IMR-90 (cell line): ENCODE data around the gene GARNL3. TPM values are rescaled to one million over a fixed set of nuclear protein-coding genes. Genes with fewer than 3 reads are reported as not detected.
A peak's percentile ranks its signal among the peaks of the same experiment; 100 is the strongest.

Experiments
- ATAC-seq: fragments of 200-7000 bp; cut with Tn5 transposase; 2 replicates; pipeline ENCODE4 v1.9.1; 2020; ENCODE audit warnings: low read depth, mild to moderate bottlenecking, moderate library complexity
- BruUV-seq: library from RNA; stranded (reverse); fragments of 400-500 nt; replicated peaks from 2 replicates; lab custom pipeline; 2021; lab: Mats Ljungman, UMichigan
- CTCF ChIA-PET: fragments of 300-600 bp; formaldehyde crosslinking; extraction: SDS; loops from one replicate; lab custom pipeline; 2021; ENCODE audit warnings: antibody characterized with exemption; lab: Yijun Ruan, JAX
- POLR2A ChIA-PET: fragments of 300-600 bp; sonication (Branson Sonifier 250); formaldehyde crosslinking; loops from one replicate; lab custom pipeline; 2022; ENCODE audit warnings: antibody characterized with exemption; ENCODE audit not compliant: unreplicated experiment; lab: Charles Lee
- DNase-seq: peaks from one replicate; pipeline ENCODE4 v3.0.0; 2013
- H2AFZ ChIP-seq: replicated peaks from 2 replicates; pipeline ENCODE3; 2013; ENCODE audit warnings: low read length, mild to moderate bottlenecking; ENCODE audit not compliant: poor library complexity
- H2AK5ac ChIP-seq: 2 replicates; pipeline ENCODE4 v1.6.1; 2013; ENCODE audit warnings: low read depth, low read length, inconsistent platforms
- H2AK9ac ChIP-seq: replicated peaks from 2 replicates; pipeline ENCODE3; 2013; ENCODE audit warnings: mild to moderate bottlenecking, low read depth, low read length, moderate library complexity; ENCODE audit not compliant: poor library complexity
- H2BK120ac ChIP-seq: 2 replicates; pipeline ENCODE4 v1.6.1; 2013; ENCODE audit warnings: low read depth, low read length, inconsistent platforms
- H2BK15ac ChIP-seq: 3 replicates; pipeline ENCODE4 v1.6.1; 2013; ENCODE audit warnings: low read depth, low read length, inconsistent platforms
- H2BK20ac ChIP-seq: 2 replicates; pipeline ENCODE4 v1.6.1; 2013; ENCODE audit warnings: low read depth, mild to moderate bottlenecking, inconsistent platforms, low read length, moderate library complexity
- H2BK5ac ChIP-seq: 2 replicates; pipeline ENCODE4 v1.6.1; 2013; ENCODE audit warnings: mild to moderate bottlenecking, low read depth, low read length, inconsistent platforms; ENCODE audit not compliant: poor library complexity, severe bottlenecking
- H3K14ac ChIP-seq: replicated peaks from 2 replicates; pipeline ENCODE4 v1.6.1; 2013; ENCODE audit warnings: low read depth, low read length, inconsistent platforms
- H3K18ac ChIP-seq: 2 replicates; pipeline ENCODE4 v1.6.1; 2013; ENCODE audit warnings: low read depth, low read length, control low read depth
- H3K23ac ChIP-seq: 2 replicates; pipeline ENCODE4 v1.6.1; 2013; ENCODE audit warnings: low read depth, low read length, inconsistent platforms
- H3K27ac ChIP-seq: 2 replicates; pipeline ENCODE4 v1.5.1; 2013; ENCODE audit warnings: mild to moderate bottlenecking, control low read depth, low read length; ENCODE audit not compliant: insufficient read depth
- H3K27me3 ChIP-seq: 2 replicates; pipeline ENCODE4 v1.6.1; 2013; ENCODE audit warnings: low read length; ENCODE audit not compliant: control insufficient read depth, insufficient read depth
- H3K36me3 ChIP-seq: 2 replicates; pipeline ENCODE4 v1.6.1; 2013; ENCODE audit warnings: low read length, mixed read lengths; ENCODE audit not compliant: control insufficient read depth, insufficient read depth
- H3K4ac ChIP-seq: 2 replicates; pipeline ENCODE4 v1.6.1; 2013; ENCODE audit warnings: low read depth, low read length, inconsistent platforms
- H3K4me1 ChIP-seq: 2 replicates; pipeline ENCODE4 v1.6.1; 2013; ENCODE audit warnings: low read length, mixed read lengths; ENCODE audit not compliant: control insufficient read depth, insufficient read depth
- H3K4me2 ChIP-seq: 2 replicates; pipeline ENCODE4 v1.6.1; 2013; ENCODE audit warnings: low read depth, mild to moderate bottlenecking, control low read depth, low read length, moderate library complexity
- H3K4me3 ChIP-seq: 2 replicates; pipeline ENCODE4 v1.5.1; 2013; ENCODE audit warnings: low read depth, mild to moderate bottlenecking, control low read depth, low read length, moderate library complexity; ENCODE audit not compliant: insufficient read depth
- H3K56ac ChIP-seq: 2 replicates; pipeline ENCODE4 v1.6.1; 2013; ENCODE audit warnings: low read length, inconsistent platforms; ENCODE audit not compliant: insufficient read depth; ENCODE audit errors: extremely low read depth
- H3K79me1 ChIP-seq, 2 experiments: 2 replicates each; pipeline ENCODE4 v1.6.1; 2013; ENCODE audit warnings: low read length in 2 of 2, inconsistent platforms in 1 of 2, low read depth in 1 of 2
- H3K9ac ChIP-seq: 2 replicates; pipeline ENCODE4 v1.6.1; 2013; ENCODE audit warnings: low read depth, low read length, control low read depth
- H3K9me1 ChIP-seq: 2 replicates; pipeline ENCODE4 v1.6.1; 2013; ENCODE audit warnings: low read length, inconsistent platforms; ENCODE audit not compliant: insufficient read depth
- H3K9me3 ChIP-seq: 2 replicates; pipeline ENCODE4 v1.6.1; 2013; ENCODE audit warnings: low read length; ENCODE audit not compliant: control insufficient read depth, insufficient read depth
- H4K20me1 ChIP-seq: 2 replicates; pipeline ENCODE4 v1.6.1; 2013; ENCODE audit warnings: low read length, inconsistent platforms; ENCODE audit not compliant: insufficient read depth
- H4K5ac ChIP-seq: 2 replicates; pipeline ENCODE4 v1.6.1; 2013; ENCODE audit warnings: mild to moderate bottlenecking, low read depth, low read length, control low read depth
- H4K8ac ChIP-seq, 2 experiments: 2 replicates each; pipeline ENCODE4 v1.6.1; 2013; ENCODE audit warnings: low read depth in 2 of 2, low read length in 2 of 2, control low read depth in 1 of 2, inconsistent platforms in 1 of 2
- H4K91ac ChIP-seq: 2 replicates; pipeline ENCODE4 v1.6.1; 2013; ENCODE audit warnings: low read depth, low read length, inconsistent platforms; ENCODE audit not compliant: insufficient read depth
- BHLHE40 ChIP-seq: fragments of 150-350 bp; IDR thresholded peaks from 2 replicates; pipeline ENCODE4 v1.6.1; 2016; ENCODE audit warnings: mild to moderate bottlenecking, low read depth, low read length
- CEBPB ChIP-seq: IDR thresholded peaks from 2 replicates; pipeline ENCODE4 v1.6.1; 2012; ENCODE audit warnings: low read depth, low read length, improper control_type of control experiment
- CHD1 ChIP-seq: IDR thresholded peaks from 2 replicates; pipeline ENCODE4 v1.6.1; 2012; ENCODE audit warnings: low read depth, low read length, improper control_type of control experiment
- FOS ChIP-seq: fragments of 150-350 bp; IDR thresholded peaks from 2 replicates; pipeline ENCODE4 v1.6.1; 2016; ENCODE audit warnings: low read depth, low read length
- MAFK ChIP-seq: IDR thresholded peaks from 2 replicates; pipeline ENCODE4 v1.6.1; 2012; ENCODE audit warnings: low read depth, low read length, improper control_type of control experiment
- MAZ ChIP-seq: IDR thresholded peaks from 2 replicates; pipeline ENCODE4 v1.6.1; 2012; ENCODE audit warnings: low read depth, mild to moderate bottlenecking, low read length, improper control_type of control experiment, moderate library complexity, borderline replicate concordance
- MXI1 ChIP-seq: IDR thresholded peaks from 2 replicates; pipeline ENCODE4 v1.6.1; 2012; ENCODE audit warnings: low read depth, mild to moderate bottlenecking, low read length, moderate library complexity, borderline replicate concordance
- NFE2L2 ChIP-seq: fragments of 150-350 bp; IDR thresholded peaks from 2 replicates; pipeline ENCODE4 v1.6.1; 2016; ENCODE audit warnings: low read depth, mild to moderate bottlenecking, low read length
- POLR2A ChIP-seq: IDR thresholded peaks from 2 replicates; pipeline ENCODE4 v1.6.1; 2012; ENCODE audit warnings: mild to moderate bottlenecking, low read depth, low read length
- RAD21 ChIP-seq: IDR thresholded peaks from 2 replicates; pipeline ENCODE4 v1.6.1; 2012; ENCODE audit warnings: low read length, improper control_type of control experiment
- RCOR1 ChIP-seq: IDR thresholded peaks from 2 replicates; pipeline ENCODE4 v1.6.1; 2012; ENCODE audit warnings: mild to moderate bottlenecking, low read length, improper control_type of control experiment; ENCODE audit not compliant: insufficient replicate concordance
- RFX5 ChIP-seq: IDR thresholded peaks from 2 replicates; pipeline ENCODE4 v1.8.0; 2012; ENCODE audit warnings: low read depth, mild to moderate bottlenecking, low read length, moderate library complexity
- SMC3 ChIP-seq: fragments of 150-350 bp; IDR thresholded peaks from 2 replicates; pipeline ENCODE4 v1.6.1; 2016; ENCODE audit warnings: low read depth, mild to moderate bottlenecking, antibody characterized with exemption, low read length, moderate library complexity
- WGBS, 2 experiments: methylation state at CpG; one replicate each; pipeline versions ENCODE4 v1.1.5 to v1.1.7; 2013; ENCODE audit warnings: missing lambda C conversion rate in 2 of 2; ENCODE audit not compliant: insufficient read length in 1 of 2; ENCODE audit errors: extremely low coverage in 2 of 2; 5-methylcytosine and 5-hydroxymethylcytosine counted together
- dilution Hi-C: fragments of 300-500 bp; cut with HindIII; formaldehyde crosslinking; loops from one replicate; pipeline ENCODE4 v1.14.3; 2018; ENCODE audit warnings: low sequenced_read_pairs; ENCODE audit not compliant: unreplicated experiment
- in situ Hi-C: fragments of 300-500 bp; cut with MboI; formaldehyde crosslinking; loops from 3 replicates; pipeline ENCODE4 v1.14.3; 2019; ENCODE audit warnings: low sequenced_read_pairs, inconsistent platforms, mixed read lengths
- intact Hi-C: fragments of 100-400 bp; cut with micrococcal nuclease; formaldehyde crosslinking; loops from 2 replicates; pipeline ENCODE4 v1.10.0; 2022
- polyA plus RNA-seq, 3 experiments: library from polyadenylated mRNA; depleted of rRNA; stranded (reverse); fragments of >200 nt; gene quantifications; 2 replicates each; pipeline ENCODE4 v1.2.3, GENCODE V29; 2012; ENCODE audit warnings: low replicate concordance in 1 of 3
- total RNA-seq: library from RNA; depleted of rRNA; stranded (reverse); fragments of >200 nt; gene quantifications from 2 replicates; pipeline ENCODE4 v1.2.3, GENCODE V29; 2012
- TF ChIP-seq, protein P1 (sequence below): fragments of 150-350 bp; IDR thresholded peaks from 2 replicates; pipeline ENCODE4 v1.6.1; 2017; ENCODE audit warnings: mild to moderate bottlenecking, antibody characterized with exemption, low read length, low read depth
- TF ChIP-seq, protein P2 (sequence below): fragments of 150-350 bp; IDR thresholded peaks from 2 replicates; pipeline ENCODE4 v1.6.1; 2016; ENCODE audit warnings: low read depth, mild to moderate bottlenecking, low read length, moderate library complexity, borderline replicate concordance

GARNL3 gene
- total and polyA plus RNA-seq, 2 of the 4 experiments (the other 2 are of a cell fraction), result 1.9 to 5.0 TPM

DNA sequence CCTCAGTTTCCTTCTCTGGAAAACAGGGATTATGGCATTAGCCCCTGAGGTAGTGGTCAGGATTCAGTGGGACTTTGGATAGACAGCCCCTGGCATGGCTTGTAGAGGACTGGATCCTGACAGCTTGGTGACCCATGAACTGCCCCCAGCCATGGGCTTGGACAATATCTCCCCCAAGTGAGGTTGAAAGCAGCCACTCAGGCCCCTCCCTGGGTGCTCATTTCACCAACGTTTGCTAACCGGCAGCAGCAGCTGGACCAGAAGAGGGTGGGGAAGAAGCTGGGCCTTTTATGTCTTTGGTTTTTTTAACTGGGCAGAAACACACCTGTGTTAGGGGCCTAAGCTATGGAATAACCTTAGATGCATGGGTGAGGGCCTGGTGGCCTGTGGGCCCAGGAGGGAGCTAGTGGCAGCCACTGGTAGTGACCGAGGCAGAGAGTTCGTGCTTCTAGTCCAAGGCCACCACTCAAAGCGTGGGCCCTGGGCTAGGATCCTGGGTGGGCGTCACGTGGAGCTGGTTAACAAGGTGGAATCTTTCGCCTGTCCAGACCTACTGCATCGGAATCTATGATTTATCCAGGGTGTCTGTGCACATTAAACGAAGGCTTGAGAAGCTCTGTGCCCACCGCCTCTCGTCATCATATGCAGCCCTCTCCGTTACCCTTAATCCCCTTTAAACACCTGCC lies 134.3 kb downstream of the GARNL3 start:
- Histone ChIP-seq H2BK5ac (no peak overlapping the region), H3K18ac (no peak overlapping the region), H3K27ac (no peak overlapping the region), H3K4me2 (no peak overlapping the region; the same call in 1 of the 2 replicates), H4K5ac (no peak overlapping the region), H2BK120ac (no peak overlapping the region), H3K4me3 (no peak overlapping the region), H4K91ac (no peak overlapping the region), H2BK20ac (no peak overlapping the region), H3K9ac (no peak overlapping the region), H3K4ac (no peak overlapping the region), H2BK15ac (no peak overlapping the region), H3K14ac (no peak overlapping the region), H4K8ac (no peak overlapping the region), H4K20me1 (peaks cover 6% of the 10 kb centered on the region; the same call in 1 of the 2 replicates), H3K56ac (no peak overlapping the region), H2AK5ac (no peak overlapping the region), H3K4me1 (peaks cover 2% of the 10 kb centered on the region; the same call in 1 of the 2 replicates), H3K9me3 (no peaks in the 10 kb centered on the region), H2AK9ac (no peak overlapping the region), H3K23ac (no peak overlapping the region), H2AFZ (peak overlapping the region; percentile 36), H3K9me1 (peaks cover 3% of the 10 kb centered on the region; the same call in 1 of the 2 replicates), H3K27me3 (peaks cover 5% of the 10 kb centered on the region; the same call in 1 of the 2 replicates), H3K36me3 (peaks cover 1% of the 10 kb centered on the region; the same call in 1 of the 2 replicates), H3K79me1 (peaks cover 0 to 13% of the 10 kb centered on the region in 2 experiments; a peak in 2 of 4 replicates)
- BruUV-seq, result no TSS peak
- intact Hi-C loops, result loop anchor here (10.0 kb wide), 1 partner anchor 114 kb away; no protein-coding TSS in a partner anchor
- 100% methylated on average over 4 of the region's 13 CpGs; no CpG with 5 or more reads in 1 of the 2 experiments for WGBS, 2 experiments
- dilution Hi-C loops, result no loop called here
- TF ChIP-seq FOS, result no peak
- TF ChIP-seq CHD1, result no peak
- TF ChIP-seq SMC3, result no peak
- TF ChIP-seq, protein P1, sequence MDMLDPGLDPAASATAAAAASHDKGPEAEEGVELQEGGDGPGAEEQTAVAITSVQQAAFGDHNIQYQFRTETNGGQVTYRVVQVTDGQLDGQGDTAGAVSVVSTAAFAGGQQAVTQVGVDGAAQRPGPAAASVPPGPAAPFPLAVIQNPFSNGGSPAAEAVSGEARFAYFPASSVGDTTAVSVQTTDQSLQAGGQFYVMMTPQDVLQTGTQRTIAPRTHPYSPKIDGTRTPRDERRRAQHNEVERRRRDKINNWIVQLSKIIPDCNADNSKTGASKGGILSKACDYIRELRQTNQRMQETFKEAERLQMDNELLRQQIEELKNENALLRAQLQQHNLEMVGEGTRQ, result no peak
- TF ChIP-seq RAD21, result no peak
- TF ChIP-seq RCOR1, result no peak
- TF ChIP-seq RFX5, result no peak
- TF ChIP-seq, protein P2, sequence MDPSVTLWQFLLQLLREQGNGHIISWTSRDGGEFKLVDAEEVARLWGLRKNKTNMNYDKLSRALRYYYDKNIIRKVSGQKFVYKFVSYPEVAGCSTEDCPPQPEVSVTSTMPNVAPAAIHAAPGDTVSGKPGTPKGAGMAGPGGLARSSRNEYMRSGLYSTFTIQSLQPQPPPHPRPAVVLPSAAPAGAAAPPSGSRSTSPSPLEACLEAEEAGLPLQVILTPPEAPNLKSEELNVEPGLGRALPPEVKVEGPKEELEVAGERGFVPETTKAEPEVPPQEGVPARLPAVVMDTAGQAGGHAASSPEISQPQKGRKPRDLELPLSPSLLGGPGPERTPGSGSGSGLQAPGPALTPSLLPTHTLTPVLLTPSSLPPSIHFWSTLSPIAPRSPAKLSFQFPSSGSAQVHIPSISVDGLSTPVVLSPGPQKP, result no peak
- no peak for TF ChIP-seq MAZ
- TF ChIP-seq MAFK, result no peak
- TF ChIP-seq CEBPB, result no peak
- TF ChIP-seq POLR2A, result no peak
- no peak for TF ChIP-seq BHLHE40
- TF ChIP-seq MXI1, result no peak
- no peak for TF ChIP-seq NFE2L2
- DNase-seq (no peak), ATAC-seq (no peak)
- ChIA-PET CTCF (interaction anchor here (0.7 to 1.0 kb wide), 2 partner anchors 11 to 117 kb away, joined by 3 to 8 read pairs; no protein-coding TSS in a partner anchor), POLR2A (no interaction called here)
- in situ Hi-C loops, result loop anchor here (5.0 to 25.0 kb wide), 2 partner anchors 182 to 462 kb away; no protein-coding TSS in a partner anchor
